GM23338 (cell line): Measurements from ENCODE around the gene PRELID1. TPM values are rescaled to one million over a fixed set of nuclear protein-coding genes. Genes with fewer than 3 reads are reported as not detected.

ENCODE experiments used
- ATAC-seq: fragments of 200-7000 bp; cut with Tn5 transposase; 3 replicates; pipeline ENCODE4 v1.9.1; 2020
- DNase-seq: peaks from one replicate; pipeline ENCODE4 v3.0.0-alpha.2; 2015; ENCODE audit warnings: low spot score
- H2AFZ ChIP-seq: fragments of 200-600 bp; sonication (generic); 2 replicates; pipeline ENCODE4 v1.8.0; 2016; ENCODE audit warnings: antibody characterized with exemption, mild to moderate bottlenecking, moderate library complexity
- H3F3A ChIP-seq: fragments of 200-600 bp; sonication (generic); replicated peaks from 2 replicates; pipeline ENCODE4 v1.8.0; 2017; ENCODE audit warnings: antibody characterized with exemption, mixed run types, low read depth
- H3K27ac ChIP-seq: fragments of 200-600 bp; sonication (generic); 2 replicates; pipeline ENCODE4 v1.6.1; 2016; ENCODE audit warnings: low read depth
- H3K27me3 ChIP-seq: fragments of 200-600 bp; sonication (generic); 2 replicates; pipeline ENCODE4 v1.8.0; 2016; ENCODE audit warnings: mild to moderate bottlenecking, mixed run types, moderate library complexity; ENCODE audit not compliant: insufficient read depth
- H3K36me3 ChIP-seq: fragments of 200-600 bp; sonication (generic); 2 replicates; pipeline ENCODE4 v1.8.0; 2016; ENCODE audit warnings: mild to moderate bottlenecking; ENCODE audit not compliant: insufficient read depth
- H3K4me1 ChIP-seq: fragments of 200-600 bp; sonication (generic); 2 replicates; pipeline ENCODE4 v1.8.0; 2016; ENCODE audit warnings: mild to moderate bottlenecking, moderate library complexity; ENCODE audit not compliant: insufficient read depth
- H3K4me2 ChIP-seq: fragments of 200-600 bp; sonication (generic); 2 replicates; pipeline ENCODE4 v1.7.1; 2017; ENCODE audit warnings: mixed run types
- H3K4me3 ChIP-seq: fragments of 200-600 bp; sonication (generic); 2 replicates; pipeline ENCODE4 v1.6.1; 2016; ENCODE audit warnings: mixed run types
- H3K79me2 ChIP-seq: fragments of 200-600 bp; sonication (generic); replicated peaks from 2 replicates; pipeline ENCODE4 v1.8.0; 2017; ENCODE audit warnings: mild to moderate bottlenecking; ENCODE audit not compliant: insufficient read depth
- H3K9me2 ChIP-seq: fragments of 200-600 bp; sonication (generic); 2 replicates; pipeline ENCODE4 v1.8.0; 2017; ENCODE audit not compliant: insufficient read depth
- H4K20me1 ChIP-seq: fragments of 200-600 bp; sonication (generic); replicated peaks from 2 replicates; pipeline ENCODE4 v1.8.0; 2017; ENCODE audit warnings: mild to moderate bottlenecking; ENCODE audit not compliant: insufficient read depth
- H3K27ac Mint-ChIP-seq: 2 replicates; pipeline ENCODE4 v1.8.0; 2020; ENCODE audit warnings: inconsistent platforms, mild to moderate bottlenecking, moderate library complexity, mixed read lengths
- H3K27me3 Mint-ChIP-seq: 3 replicates; pipeline ENCODE4 v1.8.0; 2022; ENCODE audit warnings: low read depth, mild to moderate bottlenecking, moderate library complexity, mixed read lengths, inconsistent platforms; ENCODE audit not compliant: insufficient read depth, poor library complexity
- H3K36me3 Mint-ChIP-seq: 3 replicates; pipeline ENCODE4 v1.8.0; 2021; ENCODE audit warnings: low read depth, mild to moderate bottlenecking, inconsistent platforms, moderate library complexity, mixed read lengths
- H3K4me1 Mint-ChIP-seq: 3 replicates; pipeline ENCODE4 v1.8.0; 2020; ENCODE audit warnings: mild to moderate bottlenecking, inconsistent platforms, mixed read lengths
- H3K4me3 Mint-ChIP-seq: 3 replicates; pipeline ENCODE4 v1.8.0; 2021; ENCODE audit warnings: moderate library complexity, mild to moderate bottlenecking, inconsistent platforms, mixed read lengths
- H3K9me3 Mint-ChIP-seq: 3 replicates; pipeline ENCODE4 v1.8.0; 2020; ENCODE audit warnings: moderate library complexity, mild to moderate bottlenecking, inconsistent platforms, mixed read lengths
- CREB1 ChIP-seq: fragments of 250-450 bp; sonication (Bioruptor Pico); IDR thresholded peaks from 2 replicates; pipeline ENCODE4 v1.5.0; 2020; ENCODE audit warnings: low read depth, mild to moderate bottlenecking, moderate library complexity
- EZH2 ChIP-seq: fragments of 200-600 bp; sonication (generic); IDR thresholded peaks from one replicate; pipeline ENCODE4 v1.8.0; 2017; ENCODE audit warnings: antibody characterized with exemption, mild to moderate bottlenecking, low read depth; ENCODE audit not compliant: unreplicated experiment
- EZH2phosphoT487 ChIP-seq: fragments of 200-600 bp; sonication (generic); IDR thresholded peaks from one replicate; pipeline ENCODE4 v1.8.1; 2018; ENCODE audit warnings: antibody characterized with exemption; ENCODE audit not compliant: unreplicated experiment
- JUNB ChIP-seq: IDR thresholded peaks from one replicate; pipeline ENCODE4 v1.6.1; 2016; ENCODE audit warnings: antibody characterized with exemption; ENCODE audit not compliant: unreplicated experiment
- POLR2AphosphoS5 ChIP-seq: IDR thresholded peaks from 2 replicates; pipeline ENCODE4 v1.6.1; 2016; ENCODE audit warnings: antibody characterized with exemption, low read depth
- STAT1 ChIP-seq: IDR thresholded peaks from one replicate; pipeline ENCODE4 v1.6.1; 2016; ENCODE audit warnings: antibody characterized with exemption; ENCODE audit not compliant: unreplicated experiment
- ZNF114 ChIP-seq: fragments of 250-450 bp; sonication (Bioruptor Pico); IDR thresholded peaks from 2 replicates; pipeline ENCODE4 v1.5.0; 2020; ENCODE audit warnings: mild to moderate bottlenecking, moderate library complexity
- ZNF331 ChIP-seq: fragments of 250-450 bp; sonication (Bioruptor Pico); IDR thresholded peaks from 2 replicates; pipeline ENCODE4 v1.5.0; 2020; ENCODE audit warnings: low read depth, mild to moderate bottlenecking, moderate library complexity
- polyA plus RNA-seq: library from polyadenylated mRNA; unstranded; fragments of >200 nt; fragmentation: Nextera tagmentation; extraction: Ambion mirVana; gene quantifications from 2 replicates; pipeline ENCODE4 v1.2.1, GENCODE V29; 2016
- total RNA-seq: library from RNA; depleted of rRNA; stranded (reverse); fragments of >200 nt; shearing (Covaris generic); gene quantifications from 2 replicates; pipeline ENCODE4 v1.2.3, GENCODE V29; 2014
- TF ChIP-seq, protein P1 (sequence below): IDR thresholded peaks from one replicate; pipeline ENCODE4 v1.6.1; 2018; ENCODE audit warnings: antibody characterized with exemption; ENCODE audit not compliant: unreplicated experiment
- TF ChIP-seq, protein P2 (sequence below): IDR thresholded peaks from 2 replicates; pipeline ENCODE4 v1.6.1; 2016; ENCODE audit warnings: antibody characterized with exemption
- TF ChIP-seq, protein P3 (sequence below): fragments of 250-450 bp; sonication (Bioruptor Pico); IDR thresholded peaks from 2 replicates; pipeline ENCODE4 v1.5.0; 2020; ENCODE audit warnings: mild to moderate bottlenecking, moderate library complexity
- TF ChIP-seq, protein P4 (sequence below), 2 experiments: fragments of 200-600 bp in 1 of 2; sonication (generic) in 1 of 2; conservative IDR thresholded peaks; 2 replicates each; pipeline versions ENCODE4 v1.5.1 to v1.6.1; 2016 to 2017; ENCODE audit warnings: antibody characterized with exemption in 2 of 2, low read depth in 2 of 2, mild to moderate bottlenecking in 2 of 2, moderate library complexity in 1 of 2

PRELID1 gene
- total and polyA plus RNA-seq, 2 experiments from 2014 or later = 328 to 349 TPM

DNA sequence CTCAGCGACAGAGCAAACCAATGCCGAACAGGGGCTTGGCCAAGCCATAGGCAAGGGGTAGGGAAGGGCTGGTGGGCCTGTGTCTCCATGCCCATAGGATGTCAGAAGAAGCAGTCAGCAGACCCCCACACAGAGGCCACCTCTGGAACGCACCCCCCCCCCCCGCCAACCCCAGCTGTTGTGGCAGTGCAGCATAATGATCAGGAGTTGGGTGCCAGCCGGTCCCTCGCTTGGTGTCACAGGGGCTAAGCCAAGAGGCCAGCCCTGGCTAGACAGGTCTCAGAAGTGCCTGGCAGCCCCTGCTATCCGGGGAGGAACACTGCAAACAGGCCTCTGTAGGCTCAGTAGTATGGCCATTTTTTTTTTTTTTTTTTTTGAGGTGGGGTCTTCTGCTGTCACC, 11.8 kb downstream of the PRELID1 start:
- H3K27ac ChIP-seq = no peak overlapping the region
- peaks cover 5% of the 10 kb centered on the region; the same call in 1 of the 2 replicates for H4K20me1 ChIP-seq
- no peaks in the 10 kb centered on the region; the same call in 2 of the 3 replicates for H3K36me3 Mint-ChIP-seq
- no peak overlapping the region for H3K4me3 ChIP-seq
- no peak for ATAC-seq
- peaks cover 11% of the 10 kb centered on the region for H3K4me1 ChIP-seq
- H3F3A ChIP-seq = peaks cover 10% of the 10 kb centered on the region
- H3K27me3 ChIP-seq = no peaks in the 10 kb centered on the region
- no peaks in the 10 kb centered on the region for H3K79me2 ChIP-seq
- H3K27ac Mint-ChIP-seq = no peak overlapping the region
- H3K36me3 ChIP-seq = no peaks in the 10 kb centered on the region; the same call in 1 of the 2 replicates
- no peak overlapping the region for H3K4me3 Mint-ChIP-seq
- TF ChIP-seq, protein P1, sequence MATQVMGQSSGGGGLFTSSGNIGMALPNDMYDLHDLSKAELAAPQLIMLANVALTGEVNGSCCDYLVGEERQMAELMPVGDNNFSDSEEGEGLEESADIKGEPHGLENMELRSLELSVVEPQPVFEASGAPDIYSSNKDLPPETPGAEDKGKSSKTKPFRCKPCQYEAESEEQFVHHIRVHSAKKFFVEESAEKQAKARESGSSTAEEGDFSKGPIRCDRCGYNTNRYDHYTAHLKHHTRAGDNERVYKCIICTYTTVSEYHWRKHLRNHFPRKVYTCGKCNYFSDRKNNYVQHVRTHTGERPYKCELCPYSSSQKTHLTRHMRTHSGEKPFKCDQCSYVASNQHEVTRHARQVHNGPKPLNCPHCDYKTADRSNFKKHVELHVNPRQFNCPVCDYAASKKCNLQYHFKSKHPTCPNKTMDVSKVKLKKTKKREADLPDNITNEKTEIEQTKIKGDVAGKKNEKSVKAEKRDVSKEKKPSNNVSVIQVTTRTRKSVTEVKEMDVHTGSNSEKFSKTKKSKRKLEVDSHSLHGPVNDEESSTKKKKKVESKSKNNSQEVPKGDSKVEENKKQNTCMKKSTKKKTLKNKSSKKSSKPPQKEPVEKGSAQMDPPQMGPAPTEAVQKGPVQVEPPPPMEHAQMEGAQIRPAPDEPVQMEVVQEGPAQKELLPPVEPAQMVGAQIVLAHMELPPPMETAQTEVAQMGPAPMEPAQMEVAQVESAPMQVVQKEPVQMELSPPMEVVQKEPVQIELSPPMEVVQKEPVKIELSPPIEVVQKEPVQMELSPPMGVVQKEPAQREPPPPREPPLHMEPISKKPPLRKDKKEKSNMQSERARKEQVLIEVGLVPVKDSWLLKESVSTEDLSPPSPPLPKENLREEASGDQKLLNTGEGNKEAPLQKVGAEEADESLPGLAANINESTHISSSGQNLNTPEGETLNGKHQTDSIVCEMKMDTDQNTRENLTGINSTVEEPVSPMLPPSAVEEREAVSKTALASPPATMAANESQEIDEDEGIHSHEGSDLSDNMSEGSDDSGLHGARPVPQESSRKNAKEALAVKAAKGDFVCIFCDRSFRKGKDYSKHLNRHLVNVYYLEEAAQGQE = no peak
- TF ChIP-seq ZNF114 (CRISPR knock-in tag) (no peak), STAT1 (no peak), EZH2 (no peak), CREB1 (no peak), EZH2phosphoT487 (no peak), JUNB (no peak), ZNF331 (no peak), POLR2AphosphoS5 (no peak)
- TF ChIP-seq, protein P2, sequence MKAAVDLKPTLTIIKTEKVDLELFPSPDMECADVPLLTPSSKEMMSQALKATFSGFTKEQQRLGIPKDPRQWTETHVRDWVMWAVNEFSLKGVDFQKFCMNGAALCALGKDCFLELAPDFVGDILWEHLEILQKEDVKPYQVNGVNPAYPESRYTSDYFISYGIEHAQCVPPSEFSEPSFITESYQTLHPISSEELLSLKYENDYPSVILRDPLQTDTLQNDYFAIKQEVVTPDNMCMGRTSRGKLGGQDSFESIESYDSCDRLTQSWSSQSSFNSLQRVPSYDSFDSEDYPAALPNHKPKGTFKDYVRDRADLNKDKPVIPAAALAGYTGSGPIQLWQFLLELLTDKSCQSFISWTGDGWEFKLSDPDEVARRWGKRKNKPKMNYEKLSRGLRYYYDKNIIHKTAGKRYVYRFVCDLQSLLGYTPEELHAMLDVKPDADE = no peak
- TF ChIP-seq, protein P3, sequence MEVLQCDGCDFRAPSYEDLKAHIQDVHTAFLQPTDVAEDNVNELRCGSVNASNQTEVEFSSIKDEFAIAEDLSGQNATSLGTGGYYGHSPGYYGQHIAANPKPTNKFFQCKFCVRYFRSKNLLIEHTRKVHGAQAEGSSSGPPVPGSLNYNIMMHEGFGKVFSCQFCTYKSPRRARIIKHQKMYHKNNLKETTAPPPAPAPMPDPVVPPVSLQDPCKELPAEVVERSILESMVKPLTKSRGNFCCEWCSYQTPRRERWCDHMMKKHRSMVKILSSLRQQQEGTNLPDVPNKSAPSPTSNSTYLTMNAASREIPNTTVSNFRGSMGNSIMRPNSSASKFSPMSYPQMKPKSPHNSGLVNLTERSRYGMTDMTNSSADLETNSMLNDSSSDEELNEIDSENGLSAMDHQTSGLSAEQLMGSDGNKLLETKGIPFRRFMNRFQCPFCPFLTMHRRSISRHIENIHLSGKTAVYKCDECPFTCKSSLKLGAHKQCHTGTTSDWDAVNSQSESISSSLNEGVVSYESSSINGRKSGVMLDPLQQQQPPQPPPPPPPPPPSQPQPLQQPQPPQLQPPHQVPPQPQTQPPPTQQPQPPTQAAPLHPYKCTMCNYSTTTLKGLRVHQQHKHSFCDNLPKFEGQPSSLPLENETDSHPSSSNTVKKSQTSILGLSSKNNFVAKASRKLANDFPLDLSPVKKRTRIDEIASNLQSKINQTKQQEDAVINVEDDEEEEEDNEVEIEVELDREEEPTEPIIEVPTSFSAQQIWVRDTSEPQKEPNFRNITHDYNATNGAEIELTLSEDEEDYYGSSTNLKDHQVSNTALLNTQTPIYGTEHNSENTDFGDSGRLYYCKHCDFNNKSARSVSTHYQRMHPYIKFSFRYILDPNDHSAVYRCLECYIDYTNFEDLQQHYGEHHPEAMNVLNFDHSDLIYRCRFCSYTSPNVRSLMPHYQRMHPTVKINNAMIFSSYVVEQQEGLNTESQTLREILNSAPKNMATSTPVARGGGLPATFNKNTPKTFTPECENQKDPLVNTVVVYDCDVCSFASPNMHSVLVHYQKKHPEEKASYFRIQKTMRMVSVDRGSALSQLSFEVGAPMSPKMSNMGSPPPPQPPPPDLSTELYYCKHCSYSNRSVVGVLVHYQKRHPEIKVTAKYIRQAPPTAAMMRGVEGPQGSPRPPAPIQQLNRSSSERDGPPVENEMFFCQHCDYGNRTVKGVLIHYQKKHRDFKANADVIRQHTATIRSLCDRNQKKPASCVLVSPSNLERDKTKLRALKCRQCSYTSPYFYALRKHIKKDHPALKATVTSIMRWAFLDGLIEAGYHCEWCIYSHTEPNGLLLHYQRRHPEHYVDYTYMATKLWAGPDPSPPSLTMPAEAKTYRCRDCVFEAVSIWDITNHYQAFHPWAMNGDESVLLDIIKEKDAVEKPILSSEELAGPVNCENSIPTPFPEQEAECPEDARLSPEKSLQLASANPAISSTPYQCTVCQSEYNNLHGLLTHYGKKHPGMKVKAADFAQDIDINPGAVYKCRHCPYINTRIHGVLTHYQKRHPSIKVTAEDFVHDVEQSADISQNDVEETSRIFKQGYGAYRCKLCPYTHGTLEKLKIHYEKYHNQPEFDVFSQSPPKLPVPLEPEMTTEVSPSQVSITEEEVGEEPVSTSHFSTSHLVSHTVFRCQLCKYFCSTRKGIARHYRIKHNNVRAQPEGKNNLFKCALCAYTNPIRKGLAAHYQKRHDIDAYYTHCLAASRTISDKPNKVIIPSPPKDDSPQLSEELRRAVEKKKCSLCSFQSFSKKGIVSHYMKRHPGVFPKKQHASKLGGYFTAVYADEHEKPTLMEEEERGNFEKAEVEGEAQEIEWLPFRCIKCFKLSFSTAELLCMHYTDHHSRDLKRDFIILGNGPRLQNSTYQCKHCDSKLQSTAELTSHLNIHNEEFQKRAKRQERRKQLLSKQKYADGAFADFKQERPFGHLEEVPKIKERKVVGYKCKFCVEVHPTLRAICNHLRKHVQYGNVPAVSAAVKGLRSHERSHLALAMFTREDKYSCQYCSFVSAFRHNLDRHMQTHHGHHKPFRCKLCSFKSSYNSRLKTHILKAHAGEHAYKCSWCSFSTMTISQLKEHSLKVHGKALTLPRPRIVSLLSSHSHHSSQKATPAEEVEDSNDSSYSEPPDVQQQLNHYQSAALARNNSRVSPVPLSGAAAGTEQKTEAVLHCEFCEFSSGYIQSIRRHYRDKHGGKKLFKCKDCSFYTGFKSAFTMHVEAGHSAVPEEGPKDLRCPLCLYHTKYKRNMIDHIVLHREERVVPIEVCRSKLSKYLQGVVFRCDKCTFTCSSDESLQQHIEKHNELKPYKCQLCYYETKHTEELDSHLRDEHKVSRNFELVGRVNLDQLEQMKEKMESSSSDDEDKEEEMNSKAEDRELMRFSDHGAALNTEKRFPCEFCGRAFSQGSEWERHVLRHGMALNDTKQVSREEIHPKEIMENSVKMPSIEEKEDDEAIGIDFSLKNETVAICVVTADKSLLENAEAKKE (CRISPR knock-in tag) = no peak
- TF ChIP-seq, protein P4, sequence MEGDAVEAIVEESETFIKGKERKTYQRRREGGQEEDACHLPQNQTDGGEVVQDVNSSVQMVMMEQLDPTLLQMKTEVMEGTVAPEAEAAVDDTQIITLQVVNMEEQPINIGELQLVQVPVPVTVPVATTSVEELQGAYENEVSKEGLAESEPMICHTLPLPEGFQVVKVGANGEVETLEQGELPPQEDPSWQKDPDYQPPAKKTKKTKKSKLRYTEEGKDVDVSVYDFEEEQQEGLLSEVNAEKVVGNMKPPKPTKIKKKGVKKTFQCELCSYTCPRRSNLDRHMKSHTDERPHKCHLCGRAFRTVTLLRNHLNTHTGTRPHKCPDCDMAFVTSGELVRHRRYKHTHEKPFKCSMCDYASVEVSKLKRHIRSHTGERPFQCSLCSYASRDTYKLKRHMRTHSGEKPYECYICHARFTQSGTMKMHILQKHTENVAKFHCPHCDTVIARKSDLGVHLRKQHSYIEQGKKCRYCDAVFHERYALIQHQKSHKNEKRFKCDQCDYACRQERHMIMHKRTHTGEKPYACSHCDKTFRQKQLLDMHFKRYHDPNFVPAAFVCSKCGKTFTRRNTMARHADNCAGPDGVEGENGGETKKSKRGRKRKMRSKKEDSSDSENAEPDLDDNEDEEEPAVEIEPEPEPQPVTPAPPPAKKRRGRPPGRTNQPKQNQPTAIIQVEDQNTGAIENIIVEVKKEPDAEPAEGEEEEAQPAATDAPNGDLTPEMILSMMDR (conservative IDR thresholded peaks at IDR 0.05; ENCODE audit: low read depth in 2 of 2) = no peak
- no peak overlapping the region for H2AFZ ChIP-seq
- no peaks in the 10 kb centered on the region for H3K9me2 ChIP-seq
- no peaks in the 10 kb centered on the region; the same call in 1 of the 3 replicates for H3K9me3 Mint-ChIP-seq
- peaks cover 14% of the 10 kb centered on the region for H3K4me1 Mint-ChIP-seq
- no peak for DNase-seq
- H3K27me3 Mint-ChIP-seq = peaks cover 20% of the 10 kb centered on the region
- no peak overlapping the region for H3K4me2 ChIP-seq
